Measurements from ENCODE around the gene INTS6. TPM values are rescaled to one million over a fixed set of nuclear protein-coding genes. Genes with fewer than 3 reads are reported as not detected.

Gene INTS6
- total RNA-seq, 4 donors from 2014 or later = 16.5 to 24.4 (median 18.0) TPM

DNA sequence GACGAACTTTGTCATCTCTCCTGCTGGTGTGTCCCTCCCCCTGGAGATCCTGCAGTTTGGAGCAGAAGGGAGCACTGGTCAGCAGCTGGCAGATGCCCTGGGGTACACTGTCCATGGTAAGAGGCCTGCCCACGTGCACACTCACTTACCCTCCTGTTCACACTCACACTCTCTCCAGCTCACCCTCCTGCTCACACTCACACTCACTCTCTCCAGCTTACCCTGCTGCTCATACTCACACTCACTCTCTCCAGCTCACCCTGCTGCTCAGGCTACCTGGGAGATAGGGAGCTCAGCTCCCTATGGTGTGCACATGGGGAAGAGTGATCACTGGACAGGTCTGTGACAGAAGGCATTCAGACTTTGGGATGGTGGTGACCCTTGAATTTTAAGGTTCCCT, 111.6 kb downstream of the INTS6 start:
- Histone ChIP-seq H3K27ac (no peak overlapping the region), H3K4me3 (no peak overlapping the region), H3K9me3 (no peaks in the 10 kb centered on the region), H3K4me1 (no peaks in the 10 kb centered on the region), H3K36me3 (no peaks in the 10 kb centered on the region), H3K27me3 (no peaks in the 10 kb centered on the region)
- intact Hi-C loops (cut with DNase I; ENCODE audit: low total_unique reads) (no loop called here), in situ Hi-C loops (cut with MboI; ENCODE audit: low sequenced_read_pairs in 4 of 4) (no loop called here)
- no peak for TF ChIP-seq POLR2A (IDR thresholded peaks at IDR 0.05)
- TF ChIP-seq, protein P1, sequence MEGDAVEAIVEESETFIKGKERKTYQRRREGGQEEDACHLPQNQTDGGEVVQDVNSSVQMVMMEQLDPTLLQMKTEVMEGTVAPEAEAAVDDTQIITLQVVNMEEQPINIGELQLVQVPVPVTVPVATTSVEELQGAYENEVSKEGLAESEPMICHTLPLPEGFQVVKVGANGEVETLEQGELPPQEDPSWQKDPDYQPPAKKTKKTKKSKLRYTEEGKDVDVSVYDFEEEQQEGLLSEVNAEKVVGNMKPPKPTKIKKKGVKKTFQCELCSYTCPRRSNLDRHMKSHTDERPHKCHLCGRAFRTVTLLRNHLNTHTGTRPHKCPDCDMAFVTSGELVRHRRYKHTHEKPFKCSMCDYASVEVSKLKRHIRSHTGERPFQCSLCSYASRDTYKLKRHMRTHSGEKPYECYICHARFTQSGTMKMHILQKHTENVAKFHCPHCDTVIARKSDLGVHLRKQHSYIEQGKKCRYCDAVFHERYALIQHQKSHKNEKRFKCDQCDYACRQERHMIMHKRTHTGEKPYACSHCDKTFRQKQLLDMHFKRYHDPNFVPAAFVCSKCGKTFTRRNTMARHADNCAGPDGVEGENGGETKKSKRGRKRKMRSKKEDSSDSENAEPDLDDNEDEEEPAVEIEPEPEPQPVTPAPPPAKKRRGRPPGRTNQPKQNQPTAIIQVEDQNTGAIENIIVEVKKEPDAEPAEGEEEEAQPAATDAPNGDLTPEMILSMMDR (IDR thresholded peaks at IDR 0.05 in 4 of 5, conservative IDR thresholded peaks at IDR 0.05 in 1 of 5) = no peak
- ATAC-seq (no peak), DNase-seq (no peak)

DNA sequence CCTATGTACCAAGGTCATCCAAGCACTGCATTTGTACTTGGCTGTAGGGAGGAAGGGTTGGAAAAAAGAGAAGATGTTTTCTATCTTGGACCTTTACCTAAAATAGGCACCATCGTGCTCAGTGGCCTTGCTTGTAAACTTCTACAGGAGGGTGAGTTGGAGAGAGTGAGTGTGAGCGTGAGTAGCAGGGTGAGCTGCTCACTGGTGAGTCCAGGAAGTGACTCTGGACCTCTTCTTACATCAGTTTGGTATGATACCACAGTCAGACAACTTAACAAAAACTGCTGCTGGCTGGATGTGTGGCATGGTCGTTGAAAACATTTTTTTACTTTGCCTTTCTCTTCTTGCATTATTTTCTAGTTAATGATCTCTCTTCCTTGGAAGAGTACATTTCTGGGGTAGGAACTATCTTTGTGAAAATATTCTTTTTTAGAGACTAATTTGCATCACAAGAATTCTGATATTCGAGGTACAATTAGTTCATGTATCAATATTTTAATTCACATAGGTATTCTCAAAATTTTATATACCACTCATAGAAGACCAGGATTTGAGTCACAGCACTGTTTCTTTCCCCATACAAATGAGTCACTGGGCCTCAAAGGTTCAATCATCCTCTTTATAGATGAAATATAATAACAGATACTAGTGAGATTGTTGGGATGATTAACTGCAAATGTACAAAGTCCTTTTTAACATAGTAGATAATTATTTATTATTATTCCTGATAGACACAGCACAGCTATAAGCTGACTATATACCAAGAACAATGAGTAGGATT, 112.7 kb downstream of the INTS6 start:
- Histone ChIP-seq H3K27ac (no peak overlapping the region), H3K36me3 (no peaks in the 10 kb centered on the region), H3K4me1 (no peaks in the 10 kb centered on the region), H3K9me3 (no peaks in the 10 kb centered on the region), H3K4me3 (no peak overlapping the region), H3K27me3 (no peaks in the 10 kb centered on the region)
- DNase-seq (no peak), ATAC-seq (no peak)
- in situ Hi-C loops (cut with MboI; ENCODE audit: low sequenced_read_pairs in 4 of 4) = no loop called here
- intact Hi-C loops (cut with DNase I; ENCODE audit: low total_unique reads) = no loop called here
- TF ChIP-seq, protein P1 (IDR thresholded peaks at IDR 0.05 in 4 of 5, conservative IDR thresholded peaks at IDR 0.05 in 1 of 5) = no peak
- no peak for TF ChIP-seq POLR2A (IDR thresholded peaks at IDR 0.05)

DNA sequence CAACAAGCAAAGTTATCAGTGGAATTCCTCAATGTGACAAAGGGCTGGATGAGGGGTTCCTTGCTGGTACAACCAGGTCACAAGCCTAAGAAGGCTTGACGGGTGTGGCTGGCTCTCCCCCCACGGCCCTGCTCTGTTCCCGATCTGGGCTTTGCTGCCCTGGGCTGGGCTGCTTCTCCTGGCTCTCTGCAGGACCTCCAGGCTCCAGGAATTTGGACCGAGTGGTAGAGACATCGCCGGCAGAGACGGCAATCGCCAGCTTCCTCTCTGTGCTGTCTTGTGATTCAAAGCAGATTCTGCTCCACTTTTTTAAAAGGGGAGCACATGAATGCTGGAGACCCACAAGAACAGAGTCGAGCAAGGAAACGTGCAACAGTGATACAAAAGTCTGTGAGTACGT, 113.5 kb downstream of the INTS6 start, which contains the start of gene SERPINE3:
Gene SERPINE3 (plus strand): TSS at position 338 of the 400 bp plus-strand sequence. CDS start 1,401 bp downstream, outside the sequence.
- Histone ChIP-seq H3K27me3 (no peaks in the 10 kb centered on the region), H3K4me1 (no peaks in the 10 kb centered on the region), H3K27ac (no peak within 1 kb of the TSS), H3K36me3 (no peaks in the 10 kb centered on the region), H3K4me3 (no peak within 1 kb of the TSS), H3K9me3 (no peaks in the 10 kb centered on the region)
- no peak for DNase-seq
- no peak for ATAC-seq
- in situ Hi-C loops (cut with MboI; ENCODE audit: low sequenced_read_pairs in 4 of 4) (no loop called here), intact Hi-C loops (cut with DNase I; ENCODE audit: low total_unique reads) (no loop called here)
- TF ChIP-seq, protein P1 (IDR thresholded peaks at IDR 0.05 in 4 of 5, conservative IDR thresholded peaks at IDR 0.05 in 1 of 5) = no peak

DNA sequence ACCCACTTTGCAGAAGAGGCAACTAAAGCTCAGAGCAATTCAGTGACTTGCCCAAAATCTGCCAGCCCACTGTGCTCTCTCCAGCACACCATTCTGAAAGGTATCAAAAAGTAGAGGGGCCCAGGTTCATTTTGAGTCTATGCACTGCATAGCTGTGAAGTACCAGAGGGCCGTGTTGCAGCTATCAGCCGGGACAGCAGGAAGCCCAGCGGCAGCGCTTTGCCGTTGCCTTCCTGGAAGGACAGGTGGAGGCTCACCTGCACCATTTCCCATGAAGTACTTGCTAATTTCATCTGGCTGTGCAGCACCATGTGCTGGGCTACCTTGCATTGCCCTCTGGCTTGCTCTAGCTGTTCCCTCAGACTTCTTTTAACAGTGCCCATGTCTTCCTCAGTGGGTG, 116.1 kb downstream of the INTS6 start:
- in situ Hi-C loops (cut with MboI; ENCODE audit: low sequenced_read_pairs in 4 of 4) (no loop called here), intact Hi-C loops (cut with DNase I; ENCODE audit: low total_unique reads) (no loop called here)
- no peaks in the 10 kb centered on the region for H3K36me3 ChIP-seq
- H3K4me3 ChIP-seq = no peak overlapping the region
- ATAC-seq = no peak
- no peaks in the 10 kb centered on the region for H3K9me3 ChIP-seq
- no peak for DNase-seq
- H3K27ac ChIP-seq = no peak overlapping the region
- TF ChIP-seq POLR2A (IDR thresholded peaks at IDR 0.05) = no peak
- TF ChIP-seq, protein P1 (IDR thresholded peaks at IDR 0.05 in 4 of 5, conservative IDR thresholded peaks at IDR 0.05 in 1 of 5) = no peak
- H3K27me3 ChIP-seq = no peaks in the 10 kb centered on the region
- no peaks in the 10 kb centered on the region for H3K4me1 ChIP-seq
